HUES64 (cell line): ENCODE data around the gene COA4. TPM values are rescaled to one million over a fixed set of nuclear protein-coding genes. Genes with fewer than 3 reads are reported as not detected.

ENCODE experiments used
- H3K27ac ChIP-seq: 2 replicates; pipeline ENCODE4 v1.7.0; 2013; ENCODE audit warnings: low read depth, low read length, inconsistent platforms
- H3K27me3 ChIP-seq: 2 replicates; pipeline ENCODE4 v1.6.1; 2013; ENCODE audit warnings: mild to moderate bottlenecking, low read length; ENCODE audit not compliant: insufficient read depth
- H3K36me3 ChIP-seq: 2 replicates; pipeline ENCODE4 v1.6.1; 2013; ENCODE audit warnings: mild to moderate bottlenecking, low read length; ENCODE audit not compliant: insufficient read depth
- H3K4me1 ChIP-seq: 2 replicates; pipeline ENCODE4 v1.6.1; 2013; ENCODE audit warnings: mild to moderate bottlenecking, low read length, moderate library complexity; ENCODE audit not compliant: insufficient read depth
- H3K4me3 ChIP-seq: 2 replicates; pipeline ENCODE4 v1.5.1; 2013; ENCODE audit warnings: mild to moderate bottlenecking, low read length, moderate library complexity
- H3K9ac ChIP-seq: 2 replicates; pipeline ENCODE4 v1.6.1; 2013; ENCODE audit warnings: mild to moderate bottlenecking, low read depth, low read length
- H3K9me3 ChIP-seq: 2 replicates; pipeline ENCODE4 v1.6.1; 2013; ENCODE audit warnings: low read depth, low read length; ENCODE audit not compliant: insufficient read depth
- WGBS: fragments of 150-250, 120-280 bp; methylation state at CpG from one replicate; pipeline ENCODE4 v1.1.7; 2013; ENCODE audit warnings: missing lambda C conversion rate; 5-methylcytosine and 5-hydroxymethylcytosine counted together
- polyA plus RNA-seq, 2 experiments: library from polyadenylated mRNA; stranded (reverse); fragments of 50-300 nt; gene quantifications; one replicate each; pipeline ENCODE4 v1.2.3, GENCODE V29; 2013

COA4 gene
- 102 TPM for polyA plus RNA-seq (2013, experiment 1 of 2)
- polyA plus RNA-seq (2013, experiment 2 of 2) = 93.8 TPM

DNA sequence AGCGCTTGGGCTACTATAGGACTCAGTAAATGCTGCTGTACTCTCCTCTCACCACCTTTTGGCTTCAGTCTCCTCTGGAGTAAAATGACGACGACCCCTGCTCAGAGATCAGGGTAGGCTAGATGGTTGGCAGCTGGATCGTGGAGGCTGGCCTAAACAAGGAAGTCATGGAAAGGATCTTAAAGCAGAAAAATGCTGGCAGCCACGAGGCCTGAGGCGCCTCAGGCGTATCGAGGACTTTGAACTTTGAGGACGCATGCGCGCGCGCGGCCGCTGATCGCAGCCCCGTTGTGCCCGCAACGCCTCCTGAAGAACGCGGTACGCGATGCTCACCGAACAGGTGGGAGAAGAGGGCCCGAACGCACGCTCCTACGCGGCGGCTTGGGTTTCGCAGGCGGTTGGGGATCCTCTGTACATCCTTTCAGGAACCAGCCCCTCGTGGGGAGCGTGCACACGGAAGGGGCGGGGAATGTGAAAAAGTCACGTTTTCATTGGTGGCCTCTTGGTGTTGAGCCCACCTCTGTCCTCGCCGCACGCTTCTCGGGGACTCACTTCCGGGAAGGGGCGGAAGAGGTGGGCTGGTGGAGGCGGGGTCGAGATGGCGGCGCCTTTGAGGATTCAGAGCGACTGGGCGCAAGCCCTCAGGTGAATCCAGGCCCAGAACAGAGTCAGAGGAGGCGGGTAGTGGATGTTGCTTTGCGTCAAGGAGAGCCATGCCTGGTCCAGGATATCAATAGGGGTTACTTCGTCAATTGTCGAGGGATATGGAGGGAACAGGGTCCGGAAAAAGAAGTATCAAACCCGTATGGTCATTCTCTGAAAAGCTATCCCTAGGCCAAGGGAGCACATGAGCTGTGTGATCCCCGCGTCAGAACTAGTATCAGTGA lies at the start of gene COA4, which contains the start of gene PAAF1:
TSS of gene COA4 (minus strand) at position 423 of the 887 bp plus-strand sequence. CDS start 3,468 bp downstream, outside the sequence.
TSS of gene PAAF1 (plus strand) at position 576 of the 887 bp plus-strand sequence. CDS start at position 599, 23 bp downstream.
- Histone ChIP-seq H3K4me3 (peak within 1 kb of the TSS; percentile 93), H3K27ac (peak within 1 kb of the TSS; percentile 98), H3K27me3 (no peaks in the 10 kb centered on the region), H3K4me1 (peaks cover 15% of the 10 kb centered on the region; the same call in 1 of the 2 replicates), H3K9me3 (no peaks in the 10 kb centered on the region), H3K36me3 (peaks cover 47% of the 10 kb centered on the region), H3K9ac (peak within 1 kb of the TSS; percentile 97)
- under 1% methylated on average over 57 of the region's 57 CpGs for WGBS

DNA sequence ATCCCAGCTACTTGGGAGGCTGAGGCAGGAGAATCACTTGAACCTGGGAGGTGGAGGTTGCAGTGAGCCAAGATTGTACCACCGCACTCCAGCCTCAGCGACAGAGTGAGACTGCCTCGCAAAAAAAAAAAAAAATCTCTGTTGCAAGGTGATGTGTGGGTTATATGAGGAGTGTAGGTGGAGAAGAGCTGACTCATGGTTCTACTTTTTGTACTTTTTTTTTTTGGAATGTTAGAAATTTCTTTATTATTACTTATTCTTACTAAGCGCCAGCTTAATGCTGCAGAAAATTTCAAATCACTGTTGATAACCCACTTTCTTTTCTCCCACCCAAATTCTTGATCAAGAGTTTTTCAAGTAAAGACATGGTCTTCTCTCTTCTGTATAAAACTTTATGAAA lies 44.5 kb upstream of the COA4 start:
- no peak overlapping the region for H3K4me3 ChIP-seq
- 100% methylated on average over 4 of the region's 4 CpGs for WGBS
- no peaks in the 10 kb centered on the region for H3K27me3 ChIP-seq
- no peak overlapping the region for H3K9ac ChIP-seq
- H3K4me1 ChIP-seq = no peaks in the 10 kb centered on the region
- H3K9me3 ChIP-seq = no peaks in the 10 kb centered on the region
- no peak overlapping the region for H3K27ac ChIP-seq
- peaks cover 64% of the 10 kb centered on the region for H3K36me3 ChIP-seq

DNA sequence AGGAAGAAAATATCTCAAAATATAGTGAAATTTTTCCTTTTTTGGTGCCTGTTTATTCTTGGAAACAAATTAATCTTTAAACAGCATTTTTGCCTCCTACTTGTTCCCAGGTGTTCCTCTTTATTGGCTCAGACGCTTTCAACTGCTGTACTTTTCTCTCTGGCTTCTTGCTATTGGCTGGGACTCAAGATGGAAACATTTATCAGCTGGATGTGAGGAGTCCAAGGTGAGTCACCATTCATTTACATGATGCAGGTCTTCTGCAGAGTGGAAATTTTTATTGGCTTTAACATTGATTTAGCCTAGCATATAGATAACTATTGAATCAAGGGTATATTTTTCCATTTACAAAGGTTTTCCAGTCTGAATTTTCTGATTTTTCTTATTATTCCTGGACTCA lies 39.8 kb upstream of the COA4 start:
- no peak overlapping the region for H3K9ac ChIP-seq
- no peak overlapping the region for H3K4me3 ChIP-seq
- H3K27me3 ChIP-seq = no peaks in the 10 kb centered on the region
- no peaks in the 10 kb centered on the region for H3K9me3 ChIP-seq
- WGBS = 95% methylated on average over 1 of the region's 1 CpG
- H3K4me1 ChIP-seq = no peaks in the 10 kb centered on the region
- peaks cover 75% of the 10 kb centered on the region for H3K36me3 ChIP-seq
- H3K27ac ChIP-seq = no peak overlapping the region

DNA sequence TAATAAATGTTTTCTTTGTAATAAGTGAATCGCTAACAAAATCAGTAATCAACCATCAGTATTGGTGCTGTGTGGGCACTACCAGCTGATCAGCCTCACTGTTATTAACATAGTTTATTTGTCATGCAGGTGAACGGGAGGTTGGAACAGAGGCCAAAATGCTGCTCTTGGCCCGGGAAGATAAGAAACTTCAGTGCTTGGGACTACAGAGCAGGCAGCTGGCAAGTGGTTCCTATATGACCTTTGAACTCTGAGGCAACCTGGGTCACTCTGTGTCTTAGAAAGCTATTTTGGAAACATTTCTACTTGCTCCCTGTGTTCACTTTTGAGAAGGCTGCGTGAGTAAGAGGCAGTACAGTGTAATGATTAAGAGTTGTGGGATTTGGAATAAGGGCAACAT lies 37.6 kb upstream of the COA4 start:
- H3K9ac ChIP-seq = no peak overlapping the region
- H3K27me3 ChIP-seq = no peaks in the 10 kb centered on the region
- H3K4me3 ChIP-seq = no peak overlapping the region
- H3K36me3 ChIP-seq = peaks cover 85% of the 10 kb centered on the region
- no peak overlapping the region for H3K27ac ChIP-seq
- H3K4me1 ChIP-seq = no peaks in the 10 kb centered on the region
- no peaks in the 10 kb centered on the region for H3K9me3 ChIP-seq
- 92% methylated on average over 4 of the region's 4 CpGs for WGBS

DNA sequence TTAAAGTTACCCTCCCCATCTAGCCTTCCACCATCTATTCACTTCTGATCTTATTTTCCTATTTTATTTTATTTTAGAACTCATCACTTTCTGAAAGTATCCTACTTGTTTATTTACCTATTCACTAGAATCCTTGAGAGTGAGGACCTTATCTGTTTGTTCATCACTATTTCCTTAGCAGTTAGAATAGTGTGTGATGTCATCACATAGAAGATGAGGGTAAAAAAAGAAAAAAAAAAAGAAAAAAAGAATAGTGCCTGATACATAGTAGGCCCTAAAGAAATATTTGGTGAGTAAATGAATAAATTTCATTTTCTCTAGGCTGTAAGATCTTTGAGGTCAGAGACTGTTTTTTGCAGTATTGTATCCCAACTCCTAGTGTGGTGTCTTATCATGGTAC lies 36.8 kb upstream of the COA4 start:
- no peaks in the 10 kb centered on the region for H3K9me3 ChIP-seq
- no peak overlapping the region for H3K4me3 ChIP-seq
- H3K27me3 ChIP-seq = no peaks in the 10 kb centered on the region
- H3K36me3 ChIP-seq = peaks cover 80% of the 10 kb centered on the region
- H3K27ac ChIP-seq = no peak overlapping the region
- H3K9ac ChIP-seq = no peak overlapping the region
- no peaks in the 10 kb centered on the region for H3K4me1 ChIP-seq

DNA sequence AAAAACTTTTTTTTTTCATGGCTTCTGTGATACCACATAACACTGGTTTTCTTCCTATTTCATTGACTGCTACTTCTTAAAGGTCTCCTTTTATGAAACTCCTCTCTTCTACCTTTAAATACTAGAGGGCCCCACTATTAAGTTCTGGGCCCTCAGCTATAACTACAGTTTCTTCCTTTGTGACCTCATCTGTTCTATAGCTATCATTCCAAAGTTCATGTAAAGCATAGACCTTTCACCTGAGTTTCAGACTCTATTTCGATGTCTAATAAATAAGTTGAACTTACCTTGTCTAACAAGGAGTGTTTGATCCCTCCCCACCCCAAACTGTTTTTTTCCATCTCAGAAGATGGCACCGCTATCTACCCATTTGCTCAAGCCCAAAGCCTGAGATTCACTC lies 35.4 kb upstream of the COA4 start:
- H3K4me1 ChIP-seq = no peaks in the 10 kb centered on the region
- H3K36me3 ChIP-seq = peaks cover 71% of the 10 kb centered on the region
- no peak overlapping the region for H3K27ac ChIP-seq
- H3K27me3 ChIP-seq = no peaks in the 10 kb centered on the region
- no peaks in the 10 kb centered on the region for H3K9me3 ChIP-seq
- no peak overlapping the region for H3K4me3 ChIP-seq
- H3K9ac ChIP-seq = no peak overlapping the region
- WGBS = 98% methylated on average over 2 of the region's 2 CpGs

DNA sequence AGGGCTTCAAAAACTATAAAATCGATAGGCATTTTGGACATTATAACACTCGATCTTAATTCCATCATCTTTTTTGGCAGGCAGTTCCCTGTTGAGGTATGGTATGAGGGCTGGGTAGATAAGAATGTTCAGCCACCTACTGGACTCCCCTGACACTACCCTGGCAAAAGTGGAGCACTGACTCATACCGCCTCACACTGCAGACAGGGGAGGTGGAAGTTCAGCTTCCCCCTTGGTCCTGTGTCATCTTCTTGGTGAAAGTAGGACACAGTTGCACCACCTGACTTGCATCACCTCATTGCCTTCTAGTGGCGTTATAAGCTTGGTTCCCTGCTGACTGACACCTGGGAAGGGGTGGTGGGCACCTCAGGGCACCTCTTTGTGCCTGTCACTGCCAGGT lies 30.5 kb upstream of the COA4 start:
- Histone ChIP-seq H3K27ac (no peak overlapping the region), H3K4me3 (no peak overlapping the region), H3K4me1 (no peaks in the 10 kb centered on the region), H3K9ac (no peak overlapping the region), H3K9me3 (no peaks in the 10 kb centered on the region), H3K36me3 (peaks cover 34% of the 10 kb centered on the region), H3K27me3 (no peaks in the 10 kb centered on the region)
- 94% methylated on average over 4 of the region's 4 CpGs for WGBS

DNA sequence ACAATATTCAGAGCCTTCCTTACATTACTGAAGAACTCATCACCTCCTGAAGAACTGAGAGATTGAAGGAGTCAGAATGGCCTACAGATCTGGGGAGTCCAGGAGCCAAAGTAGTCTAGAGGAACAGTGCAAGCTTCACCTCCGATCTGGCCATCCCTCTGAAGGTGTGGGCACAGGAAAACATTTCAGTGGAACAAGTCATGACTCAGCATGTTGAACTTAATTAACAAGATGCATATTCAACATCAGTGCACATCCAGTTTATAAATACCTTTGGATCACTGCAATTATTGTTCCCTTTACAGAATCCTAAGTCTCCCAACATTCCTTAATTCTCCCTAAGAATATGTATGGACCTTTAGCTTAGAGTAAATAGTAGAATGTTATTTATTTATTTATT lies 25.7 kb upstream of the COA4 start:
- H3K27ac ChIP-seq = no peak overlapping the region
- H3K9ac ChIP-seq = no peak overlapping the region
- H3K4me3 ChIP-seq = no peak overlapping the region
- no peaks in the 10 kb centered on the region for H3K4me1 ChIP-seq
- H3K9me3 ChIP-seq = no peaks in the 10 kb centered on the region
- H3K36me3 ChIP-seq = peaks cover 38% of the 10 kb centered on the region
- H3K27me3 ChIP-seq = no peaks in the 10 kb centered on the region
- WGBS = 93% methylated on average over 1 of the region's 1 CpG

DNA sequence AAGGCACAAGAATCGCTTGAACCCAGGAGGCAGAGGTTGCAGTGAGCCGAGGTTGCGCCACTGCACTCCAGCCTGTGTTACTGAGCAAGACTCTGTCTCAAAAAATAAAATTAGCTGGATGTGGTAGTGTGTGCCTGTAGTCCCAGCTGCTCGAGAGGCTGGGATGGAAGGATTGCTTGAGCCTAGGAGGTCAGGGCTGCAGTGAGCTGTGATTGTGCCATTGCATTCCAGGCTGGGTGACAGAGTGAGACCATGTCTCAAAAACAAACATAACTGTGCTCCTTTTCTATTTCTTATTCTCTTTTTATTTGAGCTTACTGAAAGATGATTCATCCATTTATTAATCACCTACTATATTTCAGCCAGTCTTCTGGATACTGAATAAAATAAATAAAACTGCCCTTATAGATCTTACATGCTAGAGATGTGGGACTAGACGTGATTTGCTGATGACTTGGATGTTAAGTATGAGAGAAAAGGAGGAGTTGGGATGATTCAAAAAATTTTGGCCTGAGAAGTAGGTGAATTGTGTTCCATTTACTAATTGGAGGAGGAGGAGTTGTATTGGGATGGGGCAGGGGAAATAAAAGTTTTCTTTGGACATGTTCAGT lies 18.2 kb upstream of the COA4 start:
- no peak overlapping the region for H3K9ac ChIP-seq
- H3K4me1 ChIP-seq = no peaks in the 10 kb centered on the region
- WGBS = 95% methylated on average over 5 of the region's 5 CpGs
- no peak overlapping the region for H3K27ac ChIP-seq
- H3K4me3 ChIP-seq = no peak overlapping the region
- peaks cover 46% of the 10 kb centered on the region for H3K36me3 ChIP-seq
- H3K27me3 ChIP-seq = no peaks in the 10 kb centered on the region
- H3K9me3 ChIP-seq = peaks cover 5% of the 10 kb centered on the region; the same call in 1 of the 2 replicates

DNA sequence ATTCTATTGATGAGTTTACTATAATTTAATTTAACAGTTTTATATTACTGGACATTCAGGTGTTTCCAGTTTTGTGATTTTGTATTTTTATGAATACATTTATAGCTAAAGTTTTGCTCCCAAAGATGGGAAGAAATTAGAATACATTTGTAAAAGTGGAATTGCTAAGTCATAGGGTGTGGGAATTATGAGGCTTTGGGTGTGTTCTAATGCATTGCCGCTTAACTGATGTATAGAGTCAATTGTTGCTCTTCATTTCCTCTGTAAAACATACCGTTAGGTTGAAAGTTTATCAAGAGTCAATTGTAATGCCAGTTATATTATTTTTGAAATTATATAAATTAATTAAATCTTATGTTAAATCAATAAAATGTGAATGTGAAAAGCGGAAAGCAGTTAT lies 16.4 kb upstream of the COA4 start:
- Histone ChIP-seq H3K27me3 (no peaks in the 10 kb centered on the region), H3K9ac (no peak overlapping the region), H3K27ac (no peak overlapping the region), H3K9me3 (peaks cover 5% of the 10 kb centered on the region; the same call in 1 of the 2 replicates), H3K36me3 (peaks cover 49% of the 10 kb centered on the region), H3K4me1 (no peaks in the 10 kb centered on the region), H3K4me3 (no peak overlapping the region)
- 89% methylated on average over 2 of the region's 3 CpGs for WGBS

DNA sequence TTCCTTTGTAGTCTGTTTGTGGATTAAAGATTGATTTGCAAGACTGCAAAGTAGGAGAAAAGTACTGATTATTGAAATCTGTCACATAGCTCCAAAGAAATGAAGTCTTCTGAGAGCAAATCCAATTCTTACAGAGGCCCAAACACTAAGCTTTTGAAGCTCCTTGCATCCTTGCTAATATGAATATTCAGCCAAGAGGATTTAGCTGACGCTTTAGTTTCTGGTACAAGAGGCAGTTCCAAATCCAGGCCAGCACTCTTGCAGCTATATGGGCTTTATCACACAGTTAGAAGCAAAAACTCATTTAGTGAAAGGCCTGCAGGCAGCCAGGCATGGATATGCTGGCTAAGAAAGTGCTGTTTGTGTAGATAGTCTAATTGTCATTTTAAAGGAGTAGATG lies 12.9 kb upstream of the COA4 start:
- Histone ChIP-seq H3K27me3 (no peaks in the 10 kb centered on the region), H3K9me3 (no peaks in the 10 kb centered on the region), H3K27ac (no peak overlapping the region), H3K4me1 (no peaks in the 10 kb centered on the region), H3K4me3 (no peak overlapping the region), H3K9ac (no peak overlapping the region), H3K36me3 (peaks cover 57% of the 10 kb centered on the region)
- WGBS = 93% methylated on average over 1 of the region's 1 CpG
